DMS53 treated with DMSO at 0.1 percent for 48 hours (cell line): ENCODE results near the gene FDXR.

Experiments used
- DNase-seq: peaks from one replicate; lab custom pipeline; 2025; ENCODE audit not compliant: unreplicated experiment; lab: John Stamatoyannopoulos, UW

FDXR gene

DNA sequence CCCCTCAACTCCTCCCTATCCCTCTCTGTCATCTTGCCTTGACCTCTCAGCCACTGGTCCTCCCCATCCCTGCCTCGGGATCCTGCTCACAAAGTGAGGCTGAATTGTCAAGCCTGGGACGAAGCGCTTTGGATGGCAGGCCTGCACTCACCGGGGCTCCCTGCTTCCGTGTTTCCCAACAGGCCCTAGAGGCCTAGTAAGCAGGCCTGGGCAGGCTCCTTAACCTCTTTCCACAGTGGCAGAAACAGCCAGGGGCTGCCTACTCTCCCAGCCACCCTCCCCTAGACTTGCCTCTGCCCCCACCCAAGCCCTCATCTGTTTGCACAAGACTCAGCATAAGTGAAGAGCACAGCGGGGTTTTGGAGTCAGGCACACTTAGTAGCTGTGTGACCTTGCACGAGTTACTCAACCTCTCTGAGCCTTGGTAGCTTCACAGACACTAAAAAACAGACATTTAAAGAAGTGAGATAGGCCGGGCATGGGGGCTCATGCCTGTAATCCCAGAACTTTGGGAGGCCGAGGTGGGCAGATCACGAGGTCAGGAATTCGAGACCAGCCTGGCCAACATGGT, 25.7 kb upstream of the FDXR start:
- DNase-seq: no peak

DNA sequence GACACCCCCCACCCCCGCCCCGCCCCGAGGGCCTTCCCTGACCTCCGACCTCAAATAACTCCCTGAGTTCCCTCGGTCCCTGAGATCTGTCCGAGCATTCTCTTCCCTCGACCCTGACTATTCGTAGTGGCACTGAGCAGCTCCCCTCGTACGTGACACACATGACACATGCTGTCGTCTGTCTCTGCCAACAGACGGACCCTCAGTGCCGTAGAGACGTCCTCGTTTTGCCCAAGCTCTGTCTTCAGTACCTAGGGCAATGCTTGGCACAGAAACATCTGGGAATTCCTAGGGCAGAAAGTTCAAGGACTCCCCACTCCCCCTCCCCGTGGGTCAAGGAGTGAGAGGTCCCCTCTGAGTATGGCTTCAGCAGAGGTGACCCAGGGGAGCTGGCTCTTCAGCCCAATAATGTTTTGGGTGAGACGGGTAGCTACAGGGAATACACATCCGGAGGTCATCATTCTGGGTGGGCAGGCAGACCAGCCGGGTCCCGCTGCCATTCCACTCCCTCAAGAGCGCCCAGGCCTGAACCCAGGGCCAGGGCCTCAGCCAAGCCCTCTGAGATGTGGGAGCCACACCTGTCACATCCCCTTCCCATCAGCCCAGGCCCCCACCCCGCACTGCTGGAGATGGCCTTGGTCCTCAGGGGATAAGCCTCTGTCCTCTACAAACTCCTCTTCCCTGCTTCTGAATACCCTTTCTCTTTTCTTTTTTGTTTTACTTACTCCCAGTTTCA, 21.3 kb upstream of the FDXR start:
- no peak for DNase-seq

DNA sequence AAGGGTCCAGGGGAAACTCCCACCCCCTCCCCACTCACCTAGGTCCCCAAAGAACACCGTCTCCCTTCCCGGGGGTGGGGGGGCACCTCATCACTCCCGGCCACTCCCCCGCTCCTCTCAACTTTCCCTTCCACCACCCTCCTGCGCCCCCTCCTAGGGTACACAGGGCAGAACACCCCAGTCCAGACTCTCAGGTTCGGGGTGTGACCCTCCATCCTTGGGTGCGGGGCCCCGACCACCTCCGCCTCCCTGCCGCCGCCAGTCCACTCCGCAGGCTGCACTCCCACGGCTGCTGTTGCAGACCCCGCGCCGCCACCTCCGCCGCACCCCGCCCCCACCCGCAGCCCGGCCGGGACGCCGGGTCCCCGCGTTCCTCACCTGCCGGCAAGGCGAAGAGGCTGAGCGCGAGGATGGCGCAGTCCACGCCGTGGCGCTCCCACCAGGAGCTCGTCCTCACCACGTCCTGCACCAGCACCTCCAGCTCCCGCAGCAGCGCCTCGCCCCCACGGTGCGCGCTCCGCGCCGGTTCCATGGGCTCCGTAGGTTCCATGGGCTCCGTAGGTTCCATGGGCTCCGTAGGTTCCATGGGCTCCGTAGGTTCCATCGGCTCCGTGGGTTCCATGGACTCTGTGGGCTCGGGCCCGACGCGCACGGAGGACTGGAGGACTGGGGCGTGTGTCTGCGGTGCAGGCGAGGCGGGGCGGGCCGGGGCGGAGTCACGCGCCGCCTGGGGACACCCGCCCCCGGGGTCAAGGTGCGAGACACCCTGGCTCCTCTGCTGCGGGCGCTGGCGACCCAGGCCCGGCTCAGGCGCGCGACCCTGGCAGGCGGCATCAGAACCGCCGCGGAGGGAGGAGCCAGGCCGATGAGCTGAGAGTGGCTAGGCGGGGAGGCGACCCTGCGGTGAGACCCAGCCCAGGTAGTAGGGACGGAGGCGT, 20.4 kb upstream of the FDXR start, which contains the start of gene FADS6:
FADS6 (minus strand) TSS at position 660 of the 938 bp plus-strand sequence; CDS start at position 622, 38 bp downstream.
- no peak for DNase-seq

DNA sequence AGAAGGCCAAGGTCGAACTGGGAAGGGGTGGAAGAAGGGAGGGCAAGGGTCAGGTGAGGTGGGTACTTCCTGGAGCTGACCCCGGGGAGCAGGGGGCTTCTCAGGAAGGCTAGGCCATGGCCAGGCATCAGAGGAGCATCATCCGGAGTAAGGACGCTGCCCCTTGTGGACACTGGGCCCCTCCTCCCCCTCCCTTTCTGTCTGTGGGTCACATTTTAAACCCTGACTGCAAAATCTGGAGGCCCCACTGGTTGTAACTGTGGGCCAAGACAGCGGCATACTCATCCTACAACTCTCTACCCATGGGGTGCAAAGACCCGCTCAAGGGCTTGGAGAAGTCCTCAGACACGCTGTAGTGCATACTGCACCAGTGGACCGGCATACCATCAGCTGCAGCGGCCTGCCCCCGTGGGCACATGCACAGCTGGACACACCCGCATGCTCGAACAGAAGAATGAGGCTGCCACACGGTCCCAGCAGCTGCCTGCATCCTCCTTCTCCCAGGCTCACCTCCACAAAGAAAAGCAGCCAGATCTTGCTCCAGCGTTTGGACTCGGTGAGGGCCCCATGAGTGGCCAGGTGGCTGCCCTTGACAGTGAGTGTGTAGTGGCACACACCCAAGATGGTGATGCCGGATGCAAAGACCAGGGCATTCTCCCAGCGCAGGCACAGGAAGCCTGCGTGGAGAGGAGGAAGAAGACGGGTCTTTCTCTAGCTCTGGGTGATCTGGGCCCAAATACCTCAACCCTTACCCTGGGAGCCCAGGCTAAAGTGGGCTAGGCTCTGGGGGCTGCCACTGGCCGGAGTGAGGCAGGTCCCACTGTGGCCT, 19.4 kb upstream of the FDXR start:
- DNase-seq: peak; percentile 52

DNA sequence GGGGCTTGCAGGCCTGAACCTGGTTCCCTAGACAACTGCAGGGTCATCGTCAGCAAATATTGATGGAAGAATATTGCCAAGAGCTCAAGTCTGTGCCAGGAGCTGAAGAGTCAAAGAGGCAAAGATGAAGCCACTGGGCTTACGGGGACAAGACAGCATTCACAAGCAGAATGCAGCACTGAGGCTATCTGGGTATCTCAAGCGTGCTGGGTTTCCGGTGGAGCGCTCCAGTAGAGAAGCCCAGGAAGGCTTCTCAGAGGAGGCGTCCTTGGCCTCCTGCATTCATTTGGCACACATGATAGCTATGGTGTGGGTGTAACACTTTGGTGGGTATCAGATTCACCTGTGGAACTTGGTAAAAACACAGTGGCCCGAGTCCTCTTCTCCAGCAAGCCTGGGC, 17.8 kb upstream of the FDXR start:
- no peak for DNase-seq

DNA sequence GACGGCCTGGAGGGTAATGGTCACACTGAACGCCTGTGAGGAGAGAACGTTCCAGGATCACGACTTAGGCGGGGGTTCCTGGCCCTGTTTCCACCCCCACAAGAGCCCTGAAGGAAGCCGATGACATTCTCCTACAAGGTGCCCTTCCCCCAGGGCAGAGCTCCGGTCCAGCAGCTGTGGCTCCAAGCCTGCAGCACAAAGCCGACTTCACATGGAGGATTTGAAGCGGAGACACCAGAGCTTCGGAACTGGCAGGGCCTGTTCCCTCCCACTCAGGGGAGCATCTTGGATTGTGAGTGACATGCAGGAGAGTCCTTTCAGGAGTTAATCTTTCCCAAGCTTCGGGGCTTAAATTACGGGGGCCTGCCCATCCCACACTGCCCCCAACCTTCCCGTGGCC, 15.7 kb upstream of the FDXR start:
- DNase-seq: no peak

DNA sequence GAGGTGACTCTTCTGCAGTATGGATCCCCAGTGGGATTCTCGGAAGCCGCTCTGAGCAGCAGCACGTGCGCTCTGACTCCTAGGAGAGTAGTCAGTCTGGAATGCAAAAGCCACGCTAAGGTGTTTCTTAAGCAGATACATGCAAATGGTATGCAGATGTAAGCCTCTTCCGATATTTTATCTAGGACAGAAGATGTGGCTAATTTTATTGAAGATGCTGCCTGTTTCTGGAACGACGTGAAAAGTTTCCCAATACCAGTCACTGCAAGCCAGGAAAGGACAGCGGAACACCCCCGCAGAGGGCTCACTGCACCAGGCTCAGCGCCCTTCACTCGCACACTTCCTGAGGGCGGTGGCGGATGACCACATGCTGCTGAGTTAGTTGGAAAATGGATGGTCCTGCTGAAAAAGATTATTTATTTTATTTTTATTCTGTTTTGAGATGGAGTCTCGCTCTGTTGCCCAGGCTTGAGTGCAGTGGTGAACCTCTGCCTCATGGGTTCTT, 10.5 kb upstream of the FDXR start:
- no peak for DNase-seq

DNA sequence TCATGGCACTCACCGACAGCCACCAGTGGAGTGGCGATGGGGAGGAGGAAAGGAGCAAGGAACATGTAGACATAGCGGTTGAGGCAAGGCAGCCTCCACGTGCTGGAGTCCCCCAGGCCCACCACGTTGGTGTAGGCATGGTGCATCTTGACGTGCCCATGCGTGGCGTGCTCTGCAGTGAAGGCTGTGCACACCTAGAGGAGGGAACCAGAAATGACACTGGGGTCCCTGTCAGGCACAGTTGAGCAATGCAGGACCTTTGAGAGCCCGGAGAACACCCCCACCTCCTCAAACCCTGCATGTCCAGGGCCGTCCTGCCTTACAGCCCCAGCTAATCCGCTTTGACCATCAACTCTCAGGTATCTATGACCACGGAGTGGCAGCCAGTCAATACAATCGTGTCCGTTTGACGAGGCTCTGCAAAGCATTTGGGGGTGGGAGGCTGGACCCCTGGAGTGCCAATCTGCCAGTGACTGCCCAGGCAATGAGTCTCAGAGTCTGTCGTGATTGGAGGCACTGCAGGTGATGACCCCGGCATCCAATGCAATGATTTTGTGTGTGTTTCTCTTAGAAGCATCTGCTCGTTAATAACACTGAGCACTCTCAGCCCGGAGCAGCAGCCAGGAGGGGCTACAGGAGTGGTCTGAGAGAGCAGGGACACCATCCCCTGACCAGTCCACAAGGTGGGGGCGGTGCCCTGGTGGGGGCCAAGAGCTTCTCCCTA, 9.9 kb upstream of the FDXR start:
- DNase-seq: no peak

DNA sequence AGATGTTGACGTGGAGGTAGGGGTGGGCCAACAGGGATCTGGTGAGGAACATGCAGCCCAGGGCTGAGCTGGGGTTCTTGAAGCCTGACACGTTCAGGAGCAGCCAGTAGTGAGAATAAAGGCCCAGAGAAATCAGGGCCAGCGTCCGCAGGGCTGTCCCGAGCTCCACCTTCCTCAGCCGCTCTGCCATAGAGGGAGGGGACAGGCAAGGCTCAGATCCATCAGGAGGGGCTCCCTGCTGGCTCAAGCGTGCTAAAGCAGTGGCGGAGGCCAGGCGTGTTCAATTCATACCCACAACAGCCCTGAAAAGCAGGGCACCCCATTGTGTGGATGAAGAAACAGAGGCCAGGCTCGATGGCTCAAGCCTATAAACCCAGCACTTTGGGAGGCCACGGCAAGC, 8.3 kb upstream of the FDXR start:
- no peak for DNase-seq

DNA sequence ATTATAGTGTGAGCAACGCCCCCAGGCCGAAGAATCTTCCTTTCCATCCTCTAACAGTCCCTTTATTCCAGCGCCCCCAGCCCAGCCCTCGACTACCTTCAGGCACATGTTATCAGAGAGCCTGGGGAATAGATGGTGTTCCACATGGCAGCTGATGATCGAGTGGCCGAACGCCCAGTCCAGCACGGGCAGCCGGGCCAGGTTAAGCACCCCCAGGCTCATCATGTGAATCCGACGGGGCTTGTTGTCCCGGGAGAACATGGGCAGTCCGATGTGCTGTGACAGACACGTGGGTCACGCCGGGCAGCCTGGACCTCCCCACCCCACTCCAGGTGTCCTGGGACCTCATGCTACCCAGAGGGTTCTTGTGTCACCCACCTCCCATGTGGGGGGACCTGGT, 6.5 kb upstream of the FDXR start:
- DNase-seq: no peak

DNA sequence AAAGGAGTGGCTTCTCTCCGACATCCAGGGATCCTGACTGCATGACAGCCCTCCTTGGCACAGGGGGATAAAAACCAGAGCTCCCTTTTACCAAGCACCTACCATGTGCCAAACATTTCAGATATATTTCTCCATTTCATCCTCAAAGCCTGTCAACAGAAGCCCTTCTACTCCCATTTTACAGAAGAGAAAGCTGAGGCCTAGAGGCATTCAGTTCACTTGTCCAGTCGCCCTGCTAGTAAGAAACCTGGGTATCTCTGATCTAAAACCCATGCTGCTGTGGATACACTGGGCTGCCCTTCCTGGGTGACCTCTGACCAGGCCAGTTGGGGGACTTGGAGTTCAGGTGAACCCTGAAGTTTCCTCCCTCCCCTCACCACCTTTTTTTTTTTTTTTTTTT, 5.9 kb upstream of the FDXR start:
- no peak for DNase-seq

DNA sequence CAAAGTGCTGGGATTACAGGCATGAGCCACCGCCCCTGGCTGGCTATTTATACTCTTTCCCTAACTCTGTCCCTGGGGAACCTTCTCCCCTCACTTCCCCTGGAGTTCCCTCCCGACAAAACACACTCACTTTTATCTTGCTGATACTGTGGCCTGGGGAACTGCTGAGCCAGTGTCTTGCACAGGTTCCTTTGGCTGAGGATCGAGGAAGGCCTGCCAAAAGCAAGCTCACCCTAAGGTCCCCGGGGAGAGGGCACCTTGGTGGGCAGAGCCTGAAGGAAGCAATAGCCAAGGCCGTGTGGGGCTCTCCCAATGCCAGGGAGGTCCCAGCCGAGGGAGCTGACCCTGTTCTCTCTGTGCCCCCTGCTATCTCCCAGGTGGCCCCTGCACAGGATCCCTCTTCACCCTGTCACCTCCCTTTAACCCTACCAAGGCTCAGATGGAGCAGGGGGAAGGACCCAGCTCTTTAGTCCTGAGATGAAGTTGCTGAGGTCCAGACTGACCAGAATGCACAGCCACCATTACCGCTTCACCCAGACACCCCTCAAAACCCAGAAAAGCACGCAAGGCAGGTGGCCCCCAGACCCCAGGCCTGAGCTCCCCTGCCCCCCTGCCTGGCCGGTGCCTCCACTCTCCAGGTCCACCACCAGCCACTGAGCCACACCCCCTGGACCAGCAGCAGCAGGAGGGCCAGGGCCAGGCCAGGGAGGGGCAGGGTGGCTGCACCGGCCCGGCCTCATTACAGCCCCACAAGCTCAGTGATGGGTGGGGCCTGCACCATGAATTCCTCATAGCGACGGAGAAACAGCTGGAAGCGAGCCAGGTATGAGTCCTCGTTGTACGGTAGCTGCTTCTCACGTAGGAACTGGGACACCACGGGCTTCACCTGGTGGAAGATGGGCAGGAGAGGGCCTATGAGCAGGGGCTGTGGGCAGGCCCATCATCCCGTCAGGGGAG, 5.1 kb upstream of the FDXR start:
- DNase-seq: no peak

DNA sequence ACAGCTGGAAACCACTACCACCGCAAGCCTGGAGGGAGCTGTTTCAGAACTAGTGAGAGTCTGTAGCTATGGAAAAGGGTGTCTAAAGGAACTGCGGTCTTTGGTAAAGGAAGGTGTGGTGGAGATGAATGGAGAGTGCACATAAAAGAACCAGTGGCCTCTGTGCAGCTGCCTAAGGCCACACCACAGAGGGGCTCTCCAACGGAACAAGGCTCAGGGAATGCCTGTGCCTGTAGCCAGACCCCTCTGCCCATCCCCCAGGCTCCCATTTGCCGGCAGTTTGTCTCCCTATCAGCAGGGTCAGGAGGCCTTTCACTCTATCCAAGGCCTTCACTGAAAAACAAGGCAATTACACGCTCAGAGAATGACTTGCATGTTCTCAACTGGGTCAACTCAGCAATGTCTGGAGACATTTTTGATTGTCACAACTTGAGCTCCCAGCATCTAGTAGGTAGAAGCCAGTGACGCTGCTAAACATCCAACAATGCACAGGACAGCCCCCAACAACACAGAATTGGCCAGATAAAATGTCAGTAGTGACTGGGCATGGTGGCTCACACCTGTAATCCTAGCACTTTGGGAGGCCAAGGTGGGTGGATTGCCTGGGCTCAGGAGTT, 3.3 kb upstream of the FDXR start:
- no peak for DNase-seq

DNA sequence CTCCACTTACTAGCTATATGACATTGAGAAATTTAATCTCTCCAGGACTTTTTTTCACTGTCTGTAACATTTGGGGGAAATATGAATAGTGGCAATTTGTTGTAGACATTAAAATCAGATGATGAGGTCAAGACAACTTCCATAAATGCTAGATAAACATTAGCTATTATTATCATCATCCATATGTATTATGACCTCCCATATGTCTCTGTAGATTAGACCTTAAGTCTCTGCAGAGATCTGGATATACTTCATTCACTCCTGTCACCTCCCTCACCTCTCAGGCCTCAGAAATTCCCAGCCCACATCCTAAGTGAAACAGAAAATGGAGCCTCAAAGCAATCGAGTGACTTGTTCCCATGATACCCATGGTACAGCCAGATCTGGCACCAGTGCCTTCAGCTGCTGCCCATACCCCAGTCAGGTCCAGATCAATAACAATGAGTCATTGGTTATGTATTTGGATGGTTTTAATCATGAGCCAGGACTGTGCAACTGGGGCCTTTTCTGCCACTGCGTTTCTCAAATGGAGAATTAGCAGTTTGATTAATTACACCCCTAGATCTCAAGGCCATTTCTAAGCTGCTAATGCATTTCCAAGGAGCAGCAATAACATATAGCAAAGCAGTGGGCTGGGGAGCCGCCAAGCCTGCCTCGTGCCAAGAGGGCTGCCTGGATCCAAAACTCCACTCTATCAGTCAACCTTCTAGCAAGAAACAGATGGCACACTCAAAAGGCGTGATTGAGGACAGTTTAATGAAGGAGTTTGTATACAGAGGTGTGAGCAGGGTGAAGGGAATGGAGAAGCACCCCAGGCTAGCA, 2.6 kb upstream of the FDXR start:
- DNase-seq: no peak

DNA sequence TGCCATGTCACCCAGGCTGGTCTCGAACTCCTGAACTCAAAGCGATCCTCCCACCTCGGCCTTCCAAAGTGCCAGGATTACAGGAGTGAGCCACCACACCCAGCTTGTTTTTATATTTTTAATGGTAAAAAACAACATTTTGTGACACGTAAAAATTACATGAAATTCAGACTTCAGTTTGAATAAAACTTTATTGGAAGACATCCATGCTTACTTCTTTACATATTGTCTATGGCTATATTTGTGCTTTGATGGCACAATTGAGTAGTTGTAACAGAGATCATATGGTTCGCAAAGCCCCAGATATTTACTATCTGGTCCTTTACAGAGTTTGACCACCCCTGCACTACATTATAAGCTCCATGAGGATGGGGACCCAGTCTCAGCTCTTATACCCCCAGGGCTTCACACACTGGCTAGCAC, 1.8 kb upstream of the FDXR start:
- DNase-seq: no peak

DNA sequence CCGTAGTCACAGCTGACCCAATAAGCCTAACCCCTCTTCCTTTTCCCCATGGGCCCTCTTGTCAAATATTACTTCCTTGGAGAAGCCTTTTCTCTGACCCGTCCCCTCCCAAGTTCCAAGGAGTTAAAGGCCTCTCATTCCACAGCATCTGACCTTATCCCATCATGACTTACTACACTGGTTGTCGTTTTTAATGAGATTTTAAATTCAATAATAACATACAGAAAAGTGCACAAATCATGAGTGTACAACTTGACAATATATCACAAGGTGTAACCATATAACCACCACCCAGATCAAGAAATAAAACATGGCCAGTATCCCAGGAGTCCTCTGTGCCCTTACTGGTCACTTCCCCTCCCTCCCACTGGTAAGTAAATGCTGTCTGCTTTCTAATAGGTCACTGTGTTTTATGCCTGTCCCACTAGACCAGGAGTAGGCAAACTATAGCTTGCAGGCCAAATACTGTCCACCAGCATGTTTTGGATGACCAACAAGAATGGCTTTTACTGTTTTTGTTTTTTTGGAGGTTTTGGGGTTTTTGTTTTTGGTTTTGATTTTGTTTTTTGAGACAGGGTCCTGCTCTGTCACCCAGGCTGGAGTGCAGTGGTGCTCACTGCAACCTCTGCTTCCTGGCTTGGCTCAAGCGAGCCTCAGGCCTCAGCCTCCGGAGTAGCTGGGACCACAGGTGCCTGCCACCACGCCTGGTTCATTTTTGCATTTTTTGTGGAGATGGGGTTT, 1.2 kb upstream of the FDXR start:
- DNase-seq: peak; percentile 32
